ENCODE results near the gene FYB1.
"Not testable (repeated sequence)": the region's sequence is repeated elsewhere in the genome, so short reads cannot be mapped to it uniquely, and the experiment has no call there.

FYB1 gene

GRCh38 chr5:39219437-39219836 lies at the start of gene FYB1:
Gene FYB1 (minus strand): TSS chr5:39219563. CDS start chr5:39202960, 16,603 bp downstream.
- no peak for DNase-seq

DNA sequence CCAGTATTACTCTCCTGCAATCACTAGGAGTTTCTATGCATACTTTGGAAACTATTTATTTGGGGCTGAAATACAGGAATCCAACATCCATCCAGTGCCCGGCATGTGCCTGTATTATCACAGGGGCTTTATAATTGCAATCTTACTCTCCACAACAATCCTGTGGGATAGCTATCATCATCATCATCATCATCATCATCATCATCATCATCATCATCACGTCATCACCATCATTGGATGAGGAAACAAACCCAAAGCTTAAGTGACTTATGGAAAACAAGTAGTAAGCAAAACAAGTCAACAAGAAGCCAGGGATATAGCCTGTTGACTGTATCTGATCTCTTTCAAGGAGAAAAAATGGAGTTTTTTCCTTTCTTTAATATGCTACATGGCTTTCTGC lies 47.8 kb upstream of the FYB1 start:
- DNase-seq, result no peak

DNA sequence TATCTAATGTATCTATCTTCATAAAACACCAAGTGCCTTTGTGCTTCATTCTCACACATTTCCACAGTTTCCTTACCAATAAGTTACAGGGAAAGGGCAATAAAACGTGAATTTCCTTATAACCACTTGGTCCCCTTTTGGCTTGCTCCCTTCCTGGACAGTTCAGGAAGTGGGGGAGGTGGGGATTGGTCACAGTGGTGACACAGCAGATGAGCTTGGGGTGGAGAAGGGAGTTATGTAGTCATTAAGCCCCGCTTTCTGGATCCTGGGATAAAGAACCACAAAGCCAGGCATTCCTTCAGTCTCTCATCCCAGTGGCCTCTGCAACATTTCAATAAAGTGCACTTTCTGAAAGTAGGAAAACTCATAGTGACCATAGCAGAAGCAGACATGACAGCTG lies 47.1 kb upstream of the FYB1 start:
- DNase-seq, result no peak

GRCh38 chr5:39264528-39264927 lies 45.2 kb upstream of the FYB1 start:
- no peak for DNase-seq

DNA sequence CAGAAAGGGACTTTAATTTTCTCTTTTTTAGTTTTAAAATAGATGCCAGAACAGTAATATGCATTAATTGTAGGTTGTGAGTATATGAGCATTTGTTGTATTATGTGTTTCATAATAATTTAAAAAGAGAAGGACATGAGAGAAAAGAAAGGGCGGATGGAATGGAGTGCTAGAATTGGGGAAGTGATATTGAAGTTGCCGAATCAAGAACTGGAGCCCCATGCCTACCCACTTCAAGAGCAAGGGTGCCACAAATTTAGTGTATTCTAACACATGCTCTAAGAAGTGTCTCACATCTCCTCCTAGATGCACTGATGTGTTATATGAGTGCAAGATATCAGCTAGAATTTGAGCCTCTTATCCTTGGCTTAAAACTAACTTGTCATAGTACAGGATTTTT lies 43.6 kb upstream of the FYB1 start:
- no peak for DNase-seq

- DNase-seq, result no peak
These were observed 40.7 kb upstream of the FYB1 start for GRCh38 chr5:39260095-39260494.

DNA sequence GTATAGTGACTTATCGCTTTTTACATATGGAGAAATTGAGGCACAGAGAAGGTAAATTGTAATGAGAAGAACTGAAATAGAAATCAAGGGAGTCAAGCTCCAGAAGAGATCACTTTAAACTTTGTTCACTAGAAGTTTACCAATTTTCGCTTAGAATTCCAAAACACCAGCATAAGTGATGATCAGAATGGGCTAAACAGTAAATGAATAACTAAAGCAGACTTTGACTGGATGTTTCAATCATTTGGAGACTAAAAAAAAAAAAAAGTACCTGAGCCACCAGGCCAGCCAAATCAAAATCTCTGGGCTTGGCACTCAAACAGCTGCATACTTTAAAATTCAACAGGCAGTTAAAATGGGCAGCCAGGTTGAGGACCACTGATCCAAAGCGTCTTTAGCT lies 38.2 kb upstream of the FYB1 start:
- no peak for DNase-seq

DNA sequence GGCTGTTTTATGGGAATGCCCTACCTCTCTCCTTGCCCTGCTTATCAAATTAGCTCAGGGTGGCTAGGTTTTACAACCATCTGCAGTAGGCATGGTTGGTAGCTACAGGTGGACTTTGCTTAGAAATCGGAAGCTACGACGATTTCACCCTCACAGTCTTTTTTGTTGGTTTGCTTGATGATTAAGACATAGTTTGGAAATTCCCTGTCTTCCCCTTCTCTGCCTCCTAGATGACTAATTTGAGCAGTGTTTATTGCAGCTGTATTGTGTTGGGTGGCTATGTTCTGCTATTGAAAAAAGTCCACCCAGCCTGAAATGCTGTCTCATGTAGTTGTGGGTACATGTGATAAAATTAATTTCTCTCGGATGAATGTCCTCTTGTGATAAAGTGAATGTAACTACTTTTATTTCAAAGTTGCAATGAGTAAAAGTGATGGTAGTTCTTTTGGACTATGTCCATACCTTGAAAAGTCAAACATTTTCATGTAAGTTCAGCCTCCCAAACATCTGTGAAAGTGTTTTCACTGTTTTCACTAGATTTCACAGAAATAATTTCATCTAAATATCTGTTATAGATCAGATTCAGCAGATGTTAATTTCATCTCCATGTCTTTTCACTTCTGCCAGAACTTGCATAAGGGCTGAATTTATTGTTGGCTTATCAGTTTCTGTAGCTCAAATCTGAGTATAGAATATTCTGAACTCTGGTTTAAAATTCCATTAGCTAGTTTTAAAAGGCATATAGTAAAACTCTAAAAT lies 37.3 kb upstream of the FYB1 start:
- no peak for DNase-seq

- no peak for DNase-seq
These were observed 36.0 kb upstream of the FYB1 start for GRCh38 chr5:39255406-39255805.

GRCh38 chr5:39254671-39255070 lies 35.3 kb upstream of the FYB1 start:
- no peak for DNase-seq

GRCh38 chr5:39253196-39253595 lies 33.8 kb upstream of the FYB1 start:
- no peak for DNase-seq

DNA sequence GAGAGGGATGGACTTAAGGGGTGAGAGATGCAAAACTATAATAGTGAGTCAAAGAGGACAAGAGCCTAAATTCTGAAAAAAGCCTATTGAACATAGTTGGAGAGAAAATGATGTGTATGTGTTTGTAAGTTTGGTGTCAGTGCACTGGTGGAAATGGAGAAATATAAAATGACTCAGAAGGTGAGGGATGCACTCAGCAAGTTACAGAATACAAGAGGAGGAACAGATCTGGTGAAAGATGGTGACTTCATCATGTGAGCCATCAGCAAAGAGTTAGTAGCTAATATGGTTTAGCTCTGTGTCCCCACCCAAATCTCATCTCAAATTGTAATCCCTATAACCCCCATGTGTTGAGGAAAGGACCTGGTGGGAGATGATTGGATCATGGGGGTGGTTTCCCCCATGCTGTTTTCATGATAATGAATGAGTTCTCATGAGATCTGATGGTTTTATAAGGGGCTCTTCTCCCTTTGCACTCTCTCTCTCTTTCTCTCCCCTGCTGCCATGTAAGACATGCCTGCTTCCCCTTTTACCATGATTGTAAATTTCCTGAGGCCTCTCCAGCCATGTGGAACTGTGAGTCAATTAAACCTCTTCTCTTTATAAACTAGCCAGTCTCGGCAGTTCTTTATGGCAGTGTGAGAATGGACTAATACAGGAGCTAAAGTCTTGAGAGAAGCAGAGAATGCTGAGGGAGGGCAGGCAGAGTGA lies 30.4 kb upstream of the FYB1 start:
- DNase-seq, result no peak

GRCh38 chr5:39249069-39249468 lies 29.7 kb upstream of the FYB1 start:
- no peak for DNase-seq

- no peak for DNase-seq
These were observed 21.4 kb upstream of the FYB1 start for GRCh38 chr5:39240750-39241149.

GRCh38 chr5:39238366-39239105 lies 19.2 kb upstream of the FYB1 start:
- no peak for DNase-seq

DNA sequence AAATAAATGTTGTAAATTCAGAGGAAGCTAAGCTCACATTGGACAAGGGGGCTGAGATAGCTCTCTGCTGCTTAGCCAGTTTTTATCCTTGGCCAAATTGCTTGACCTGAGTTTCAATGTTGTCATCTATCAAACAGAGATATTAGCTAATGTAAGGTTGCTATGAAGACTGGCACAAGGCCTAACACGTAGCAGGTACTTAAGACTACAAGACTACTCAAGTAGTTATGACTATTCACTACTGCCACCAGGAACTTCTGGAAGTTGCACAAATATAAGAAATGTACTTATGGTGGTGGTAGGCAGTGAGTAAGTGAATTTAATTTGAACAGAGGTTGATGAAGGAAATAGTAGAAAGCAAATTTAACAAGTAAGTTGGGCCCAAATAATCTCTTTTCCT lies 17.4 kb upstream of the FYB1 start:
- DNase-seq, result no peak

- no peak for DNase-seq
These were observed 16.3 kb upstream of the FYB1 start for GRCh38 chr5:39235648-39236047.

GRCh38 chr5:39234494-39234893 lies 15.1 kb upstream of the FYB1 start:
- DNase-seq, result not testable (repeated sequence)

- DNase-seq, result no peak
These were observed 14.4 kb upstream of the FYB1 start for GRCh38 chr5:39233783-39234182.

DNA sequence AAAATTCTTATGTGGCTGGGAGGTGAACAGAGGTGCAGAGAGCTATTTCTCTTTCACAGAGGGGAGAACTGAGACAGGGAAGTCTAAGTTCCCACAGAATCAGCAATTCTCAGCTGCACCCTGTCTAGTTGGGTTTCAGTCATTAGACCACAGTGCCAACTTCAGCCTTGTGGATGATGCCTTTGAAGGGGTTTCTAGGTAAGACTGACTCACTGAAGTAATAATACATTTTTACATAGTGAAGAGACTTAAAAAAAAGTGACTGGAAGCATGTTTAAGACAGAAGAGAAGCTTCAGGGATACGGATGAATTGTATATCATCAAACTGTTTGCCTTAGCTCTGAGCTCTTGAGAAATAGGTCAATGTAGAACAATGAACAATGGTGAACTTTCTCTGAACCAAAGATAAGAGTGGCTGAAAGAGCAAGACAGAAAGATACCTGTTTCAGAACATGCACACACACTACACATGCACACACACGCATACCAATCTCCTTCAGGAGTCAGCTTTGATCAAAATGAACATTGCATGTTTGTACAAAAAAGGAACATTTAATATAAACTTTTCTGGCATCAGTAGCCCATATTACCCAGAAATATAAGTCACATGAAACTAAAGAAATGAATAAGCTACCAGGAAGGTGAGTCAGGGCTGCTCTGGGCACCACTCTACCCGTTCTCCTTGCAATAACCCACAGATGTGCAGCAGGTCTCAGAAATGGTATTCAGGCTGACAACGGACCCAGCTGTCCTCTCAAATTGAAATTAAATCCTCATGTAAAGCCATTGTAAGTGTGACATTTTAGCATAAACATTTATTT lies 12.6 kb upstream of the FYB1 start:
- DNase-seq, result no peak

DNA sequence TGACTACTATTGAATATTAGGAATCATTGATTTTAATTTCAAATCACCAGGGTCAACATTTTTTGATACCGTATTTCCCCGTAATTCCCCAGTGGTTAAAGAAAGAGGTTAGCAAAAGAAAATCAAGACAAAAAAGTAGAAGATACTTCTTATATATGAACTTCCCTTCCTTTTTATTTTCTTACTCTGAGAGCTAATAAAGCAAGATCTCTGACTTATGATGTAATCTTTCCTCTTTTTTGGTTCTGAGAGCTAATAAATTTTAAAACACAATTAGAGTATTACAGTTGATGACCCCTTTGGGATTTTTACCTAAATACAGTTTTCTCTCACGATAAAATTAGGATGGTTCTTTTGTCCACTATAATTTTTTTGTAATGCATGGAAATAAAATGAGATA lies 9.2 kb upstream of the FYB1 start:
- no peak for DNase-seq

- DNase-seq, result no peak
These were observed 7.2 kb upstream of the FYB1 start for GRCh38 chr5:39226558-39226957.

DNA sequence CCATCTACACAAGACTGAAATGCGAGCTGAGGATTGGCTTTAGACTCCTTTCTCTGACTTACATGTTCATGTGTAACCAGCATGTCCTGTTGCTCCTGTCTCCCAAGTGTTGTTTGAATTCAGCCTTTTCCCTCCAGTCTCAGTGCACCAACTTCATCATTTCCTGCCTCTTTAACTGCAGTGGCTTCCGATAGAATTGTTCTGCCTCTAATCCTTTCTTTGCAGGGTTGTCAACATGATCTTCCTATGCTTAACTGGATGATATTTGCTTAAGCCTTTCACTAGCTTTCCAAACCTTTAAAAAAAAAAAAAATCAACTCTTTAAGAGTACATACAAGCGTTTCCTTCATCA lies 6.7 kb upstream of the FYB1 start:
- no peak for DNase-seq

Measured in activated CD4-positive, alpha-beta T cell treated with anti-CD3 and anti-CD28 coated beads for 1 hour (primary cell).